Measurements from ENCODE around the gene ATP8B4. TPM values are rescaled to one million over a fixed set of nuclear protein-coding genes. Genes with fewer than 3 reads are reported as not detected.

The ATP8B4 gene
- polyA plus RNA-seq, 3 donors, result 2.3 to 3.6 (median 2.6) TPM

DNA sequence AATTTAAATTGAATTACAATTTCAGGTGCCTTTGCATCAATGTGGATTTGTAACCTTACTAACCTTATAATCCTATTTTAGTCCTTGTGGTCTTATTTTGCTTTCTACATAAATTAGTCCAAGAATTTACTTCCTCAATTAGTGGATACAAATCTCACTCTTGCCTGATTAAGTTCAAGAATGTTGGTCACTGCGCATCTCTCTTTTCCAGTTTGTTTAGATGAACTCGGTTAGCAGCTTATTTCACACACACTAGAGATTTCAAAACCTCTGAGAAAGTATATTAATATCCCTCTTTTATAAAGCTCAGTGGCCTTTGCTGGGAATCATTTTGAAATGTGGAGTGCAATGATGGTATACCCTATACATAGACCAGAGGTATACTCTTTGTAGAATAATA lies 254.8 kb downstream of the ATP8B4 start:
- no peak for DNase-seq

DNA sequence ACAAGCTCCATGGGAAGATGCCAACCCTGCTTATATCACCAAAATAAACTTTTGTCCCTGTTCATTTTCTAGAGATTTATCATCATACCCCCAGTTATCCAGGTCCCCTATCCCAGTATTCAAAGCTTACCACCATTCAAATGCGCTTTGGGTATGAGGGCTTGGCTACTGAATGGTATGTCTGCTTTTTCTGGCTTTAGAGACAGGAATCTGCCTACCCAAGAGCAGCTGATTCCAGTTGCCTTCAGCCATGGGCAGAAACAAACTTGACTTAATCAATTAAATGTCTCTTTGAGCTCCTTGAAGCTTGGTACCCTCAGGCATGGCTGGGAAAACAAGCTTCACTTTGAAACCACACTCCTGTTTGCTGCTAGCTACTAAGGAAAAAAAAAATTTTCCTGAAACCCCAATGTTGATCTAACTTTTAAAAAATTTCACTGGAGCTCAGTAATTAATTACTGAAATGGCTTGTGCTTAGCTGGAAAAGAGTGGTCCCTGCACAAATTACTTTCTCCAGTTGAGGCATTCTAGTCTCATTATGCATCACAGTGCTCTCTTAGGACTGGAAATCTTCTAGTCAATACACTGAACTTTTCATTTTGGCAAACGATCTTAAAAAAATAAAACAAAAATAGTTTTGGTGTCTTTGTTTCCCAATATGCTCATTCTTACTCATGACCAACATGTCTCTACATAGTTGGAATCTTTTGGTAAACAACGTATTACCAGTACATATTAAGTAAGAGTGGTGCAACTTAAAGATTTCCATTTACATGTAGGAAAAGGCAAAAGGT lies 255.4 kb downstream of the ATP8B4 start:
- DNase-seq, result no peak

DNA sequence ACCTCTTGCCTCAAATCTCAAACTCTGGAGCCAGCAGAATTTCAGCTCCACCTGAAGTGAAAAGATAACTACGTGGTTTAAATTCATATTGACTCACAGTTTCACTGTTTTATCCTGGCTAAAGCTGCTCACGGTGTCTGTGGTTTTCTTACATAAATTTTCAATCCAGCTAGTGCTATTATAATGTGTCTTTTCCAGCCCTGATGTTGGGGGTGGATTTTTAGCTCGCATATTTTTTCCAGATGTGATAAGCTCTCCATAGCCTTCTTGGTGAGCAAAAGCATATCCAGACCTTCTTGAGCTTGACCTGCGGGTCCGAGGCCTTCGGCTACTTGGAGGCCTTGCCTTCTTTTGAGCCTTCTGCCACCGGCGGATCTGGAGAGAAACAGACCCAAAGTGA lies 258.9 kb downstream of the ATP8B4 start:
- no peak for DNase-seq

DNA sequence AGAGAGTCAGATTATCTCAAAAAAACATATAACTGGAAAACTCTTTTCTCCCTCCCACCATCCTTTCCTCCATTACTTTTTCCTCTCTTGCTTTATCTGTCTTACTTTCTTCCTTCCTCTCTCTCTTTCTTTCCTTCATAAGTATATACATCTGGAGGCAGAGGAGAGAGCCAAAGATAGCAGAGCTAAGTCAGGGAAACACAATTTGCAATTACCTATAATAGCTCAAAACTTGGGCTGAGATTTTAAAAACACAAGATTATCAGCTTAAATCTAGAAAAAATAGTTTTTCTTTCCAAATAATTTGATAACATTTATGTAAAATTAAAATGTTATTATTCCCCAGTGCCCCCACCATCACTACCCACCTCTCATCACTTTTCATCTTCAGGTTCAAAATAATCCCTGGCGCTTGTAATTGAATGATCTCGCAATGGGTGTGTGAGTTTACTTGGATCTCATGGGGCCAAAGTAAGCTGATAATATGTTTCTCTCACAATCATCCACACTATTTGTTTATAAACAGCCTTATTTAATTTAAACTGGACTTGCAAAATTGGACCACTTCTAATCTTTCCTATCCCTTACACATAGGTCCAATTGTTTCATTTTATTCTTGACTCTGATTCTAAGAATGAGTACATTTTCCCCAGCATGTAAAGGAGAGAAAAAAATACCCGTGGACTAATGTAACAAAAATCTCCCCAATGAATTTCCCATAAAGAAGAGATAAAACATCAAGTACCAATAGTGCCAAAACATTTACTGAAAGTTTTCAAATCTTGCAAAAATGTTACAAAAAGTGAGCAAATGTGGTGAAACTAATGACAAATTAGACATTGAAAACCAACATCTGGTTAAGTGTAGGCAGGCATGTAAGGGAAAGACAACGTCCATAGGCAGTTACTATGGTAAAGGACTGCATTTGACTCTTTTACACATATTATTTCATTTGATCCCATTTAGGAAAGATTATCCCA lies 261.2 kb downstream of the ATP8B4 start:
- DNase-seq, result no peak

DNA sequence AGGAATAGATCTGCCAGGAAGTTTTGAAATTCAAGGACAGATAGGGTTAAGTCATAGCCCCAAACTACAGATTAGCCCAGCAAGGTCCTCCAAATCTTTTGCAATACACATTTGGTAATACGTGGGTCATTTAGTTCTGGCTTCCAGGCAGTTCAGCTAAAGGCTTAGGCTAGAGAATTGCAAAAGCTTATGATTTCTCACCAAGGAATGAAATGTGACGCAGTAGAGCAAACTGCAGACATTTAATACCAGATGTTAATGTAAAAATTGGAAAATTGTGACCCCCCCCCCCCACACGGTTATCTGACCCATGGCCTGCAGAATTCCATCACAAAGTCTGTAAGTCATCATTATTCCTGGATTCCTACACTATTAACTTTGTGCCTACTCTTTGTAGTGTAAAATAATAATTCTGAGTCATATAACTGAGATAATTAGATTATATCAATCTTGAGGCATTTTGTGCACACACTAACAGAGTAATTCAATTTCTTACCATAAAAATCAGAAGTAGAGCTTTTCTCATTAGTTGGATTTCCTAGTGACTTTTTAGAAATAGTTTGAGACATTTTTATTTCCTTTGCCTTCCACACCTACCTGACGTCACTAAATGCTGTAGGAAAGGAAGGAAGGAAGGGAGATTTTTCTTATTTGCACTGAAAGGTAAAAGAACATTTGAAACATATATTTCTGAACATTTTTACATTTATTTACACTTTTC lies 263.0 kb downstream of the ATP8B4 start:
- DNase-seq, result no peak

DNA sequence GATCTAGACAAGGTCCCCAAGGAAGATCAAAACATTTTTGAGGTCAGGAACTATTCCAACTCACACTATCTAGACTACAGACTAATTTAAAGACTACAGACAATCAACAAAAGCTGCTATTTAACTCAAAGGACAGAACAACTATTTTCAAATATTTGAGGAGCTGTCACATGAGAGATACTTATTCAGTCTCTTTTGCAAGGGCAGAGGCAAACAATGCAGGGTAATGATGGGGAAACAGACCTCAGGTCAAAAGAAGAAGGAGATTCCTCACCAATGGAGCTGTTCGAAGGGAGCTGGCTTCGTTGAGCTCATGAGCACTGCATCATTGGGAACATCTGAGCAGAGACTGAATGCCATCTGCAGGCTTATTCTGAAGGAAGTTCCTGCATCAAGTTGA lies 266.3 kb downstream of the ATP8B4 start:
- DNase-seq, result no peak

DNA sequence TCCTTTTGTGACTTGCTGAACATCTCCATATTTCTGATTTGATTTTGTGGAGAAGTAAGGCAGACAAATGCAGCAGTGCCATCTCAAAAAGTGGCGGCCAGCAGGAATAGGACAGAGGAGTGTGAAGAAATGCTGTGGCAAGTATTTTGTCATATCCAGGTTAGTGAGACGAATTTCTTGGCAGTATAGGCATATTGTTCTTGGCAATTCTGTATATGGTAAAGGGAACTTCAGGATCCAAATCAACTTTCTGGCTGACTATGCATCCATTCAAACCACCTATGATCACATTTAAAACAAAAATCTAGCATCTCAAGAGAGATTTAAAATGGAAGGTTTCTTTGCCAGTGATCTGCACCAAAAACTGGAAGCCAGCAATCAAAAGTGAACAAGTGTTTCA lies 270.2 kb downstream of the ATP8B4 start:
- DNase-seq, result no peak

DNA sequence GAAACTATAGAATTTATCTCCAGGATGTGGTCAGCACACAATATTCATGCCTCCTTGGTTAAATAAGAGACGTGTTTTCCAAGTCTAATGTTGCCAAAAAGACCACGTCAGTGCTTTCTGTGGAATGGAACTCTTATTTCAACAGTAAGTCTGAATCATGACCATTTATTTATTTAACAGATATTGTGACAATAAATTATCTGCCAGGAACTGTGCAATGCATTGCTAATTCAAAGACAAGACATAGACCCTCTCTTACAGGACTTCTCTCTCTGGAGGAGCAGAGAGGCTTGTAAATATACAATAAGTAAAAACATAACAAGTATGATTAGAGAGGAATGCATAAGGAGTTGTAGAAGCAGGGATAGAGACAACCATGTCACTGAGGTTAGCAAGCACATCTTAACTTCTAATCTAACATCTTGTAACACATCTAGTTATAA lies 270.7 kb downstream of the ATP8B4 start:
- DNase-seq, result no peak

DNA sequence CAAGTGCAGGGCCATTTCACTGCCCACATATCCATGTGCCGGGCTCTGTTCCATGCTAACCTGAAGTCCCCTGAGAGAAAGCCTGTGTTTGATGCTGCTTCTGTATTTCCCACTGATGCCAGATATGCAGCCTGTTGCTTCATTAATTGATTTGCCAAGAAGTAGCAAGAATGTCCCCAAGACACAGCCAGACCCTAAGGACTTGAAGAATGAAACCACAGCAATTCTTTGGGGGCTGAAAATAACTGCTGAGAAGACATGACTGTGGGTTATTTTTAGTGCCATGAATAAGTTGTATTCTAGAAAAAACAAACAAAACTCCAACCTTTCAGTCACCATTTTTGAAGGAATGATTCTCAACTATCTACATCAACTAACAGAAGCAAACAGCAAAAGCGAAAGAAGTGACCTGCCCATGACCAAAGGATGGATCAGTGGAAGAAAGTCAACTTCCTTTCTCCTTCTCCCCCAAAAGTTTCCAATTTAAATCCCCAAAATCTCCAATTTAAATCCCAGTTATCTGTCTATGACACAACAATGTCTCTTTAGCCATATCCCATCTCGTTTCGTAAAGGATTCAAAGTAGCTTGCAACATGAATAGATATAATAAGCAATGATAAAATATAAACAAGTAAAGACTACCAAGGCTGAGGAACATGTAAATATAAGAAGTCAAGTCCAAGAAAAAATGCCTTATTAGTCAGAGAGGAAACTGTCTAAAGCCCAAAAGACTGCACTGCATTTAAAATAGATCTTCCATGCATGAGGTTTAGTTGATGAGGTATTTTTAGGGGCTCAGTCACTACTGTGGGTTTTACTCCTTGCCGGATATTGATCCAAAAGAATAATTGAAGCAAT lies 271.4 kb downstream of the ATP8B4 start:
- DNase-seq, result no peak

DNA sequence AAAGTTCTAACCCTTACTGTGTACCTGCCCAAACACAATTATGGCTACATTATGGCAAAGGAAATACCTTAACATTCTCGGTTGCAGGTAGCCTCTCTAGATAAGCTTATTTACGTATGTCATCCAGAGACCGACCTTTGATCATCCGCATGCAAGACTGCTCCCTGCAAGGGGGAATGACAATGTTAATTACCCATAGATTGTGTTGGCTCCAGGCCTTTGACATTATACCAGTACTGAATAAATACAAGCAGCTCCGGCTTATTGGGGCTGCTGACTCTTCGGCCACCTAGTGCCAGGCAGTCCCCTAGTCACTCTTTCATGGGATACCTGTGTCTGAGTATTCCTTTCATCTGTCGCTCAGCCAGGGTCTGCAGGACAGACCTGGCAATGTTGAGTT lies 274.6 kb downstream of the ATP8B4 start:
- DNase-seq, result no peak

DNA sequence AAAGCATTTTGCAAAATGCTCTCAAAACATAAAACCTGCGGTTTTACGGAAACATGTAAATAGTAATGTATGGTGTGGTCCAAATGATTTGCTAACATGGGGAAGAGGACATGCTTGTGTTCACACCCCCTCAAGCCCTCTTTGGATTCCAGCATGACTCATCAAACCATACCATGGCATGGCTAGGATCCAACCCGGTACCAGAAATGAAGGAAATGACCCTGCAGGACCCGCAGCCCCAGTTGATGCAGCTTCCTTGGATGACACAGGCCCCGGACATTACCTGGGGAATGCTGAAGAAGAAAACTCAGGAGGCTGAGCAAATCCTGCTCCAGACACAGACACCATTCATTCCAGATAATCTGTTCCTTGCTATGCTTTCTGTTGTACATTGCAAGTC lies 275.3 kb downstream of the ATP8B4 start:
- no peak for DNase-seq

DNA sequence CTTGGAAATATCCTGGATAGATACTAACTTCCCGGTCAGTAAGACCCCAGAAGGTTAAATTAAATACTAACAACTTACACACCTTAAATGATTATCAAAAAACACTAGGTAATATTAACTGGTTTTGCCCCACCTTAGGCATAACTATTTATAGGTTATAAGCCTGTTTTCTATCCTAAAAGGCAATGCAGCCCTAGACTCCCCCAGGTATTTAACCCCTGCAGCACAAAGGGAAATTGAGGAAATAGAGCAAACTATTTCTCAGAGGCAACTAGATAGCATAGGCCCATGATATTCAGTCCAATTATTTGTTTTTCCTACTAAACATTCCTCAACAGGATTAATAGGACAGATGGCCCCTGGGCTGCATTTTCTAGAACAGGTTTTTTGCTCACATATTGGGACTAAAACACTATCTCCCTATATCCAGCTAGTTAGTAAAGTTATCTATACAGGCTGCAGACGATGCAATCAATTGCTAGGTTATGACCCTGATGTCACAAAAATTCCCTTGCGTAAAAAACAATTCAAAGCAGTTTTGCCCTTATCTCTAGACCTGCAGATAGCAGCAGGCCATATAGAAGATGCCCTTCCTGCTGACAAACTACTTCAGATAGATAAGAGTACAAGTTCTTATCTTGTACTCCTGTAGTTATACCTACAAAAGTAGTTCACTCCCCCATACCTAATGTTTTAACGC lies 276.9 kb downstream of the ATP8B4 start:
- DNase-seq, result no peak

DNA sequence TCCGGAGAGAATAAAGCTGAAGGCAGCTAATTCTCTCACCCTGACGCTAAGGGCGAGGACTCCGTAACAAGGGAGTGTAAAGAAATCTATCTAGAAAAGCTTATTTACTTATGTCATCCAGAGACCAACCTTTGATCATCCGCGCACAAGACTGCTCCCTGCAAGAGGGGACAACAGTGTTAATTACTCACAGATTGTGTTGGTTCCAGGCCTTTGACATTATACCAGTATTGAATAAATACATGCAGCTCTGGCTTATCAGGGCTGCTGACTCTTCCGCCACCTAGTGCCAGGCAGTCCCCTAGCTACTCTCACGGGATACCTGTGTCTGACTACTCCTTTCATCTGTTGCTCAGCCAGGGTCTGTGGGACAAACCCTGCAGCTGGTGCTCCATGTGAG lies 286.5 kb downstream of the ATP8B4 start:
- DNase-seq, result no peak

DNA sequence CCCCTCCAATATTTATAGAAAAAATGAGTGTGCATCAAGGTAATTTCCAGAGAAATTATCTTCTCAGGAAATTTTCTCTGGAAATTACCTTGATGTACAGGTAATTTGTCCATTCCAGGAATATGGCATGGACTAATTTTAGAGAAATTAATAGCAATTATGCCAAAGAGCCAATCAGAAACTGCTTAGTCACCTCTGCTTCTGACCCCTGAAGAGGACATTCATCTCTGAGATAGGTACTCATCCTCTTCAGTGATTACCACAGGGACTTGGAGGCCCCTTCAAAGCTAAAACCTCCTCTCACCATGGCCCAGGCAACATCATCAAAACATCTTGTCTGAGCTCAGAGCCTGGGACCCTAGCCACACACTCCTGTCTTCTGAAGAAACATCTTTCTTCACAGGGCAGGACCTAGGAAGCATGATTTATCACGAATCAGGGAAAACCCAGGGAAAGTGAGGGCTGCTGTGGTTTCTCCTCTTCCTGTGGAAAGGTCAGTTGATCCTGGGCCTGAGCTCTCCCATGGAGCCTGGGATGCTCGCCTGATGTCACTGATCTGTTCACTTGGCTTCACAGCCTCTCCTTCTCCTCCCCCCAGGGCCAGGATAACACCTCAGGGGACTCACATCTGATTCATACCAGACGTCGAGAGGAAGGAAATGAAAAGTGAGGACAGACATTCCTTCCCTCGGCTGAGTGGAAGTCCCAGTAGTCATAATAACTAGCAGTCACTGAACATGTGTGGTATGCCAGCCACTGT lies 287.6 kb downstream of the ATP8B4 start:
- no peak for DNase-seq

DNA sequence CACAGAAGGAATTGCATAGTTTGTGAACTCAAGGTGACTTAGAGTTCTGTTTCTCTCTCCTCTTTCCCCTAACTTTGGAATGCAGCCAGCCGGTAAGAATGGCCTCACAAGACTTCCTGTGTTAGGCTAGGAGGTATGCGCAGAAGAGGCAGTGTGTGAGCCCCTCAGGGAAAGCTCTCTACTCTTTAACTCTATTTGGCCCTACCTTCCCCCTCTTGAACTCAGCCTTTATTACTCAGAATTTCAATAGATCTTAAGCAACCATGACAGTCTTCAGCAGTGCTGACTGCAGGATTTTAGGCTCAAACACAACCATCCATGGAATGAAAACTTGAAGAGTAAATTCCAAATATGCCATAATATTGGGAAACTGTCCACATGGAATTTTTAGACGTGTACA lies 288.6 kb downstream of the ATP8B4 start:
- DNase-seq, result no peak

DNA sequence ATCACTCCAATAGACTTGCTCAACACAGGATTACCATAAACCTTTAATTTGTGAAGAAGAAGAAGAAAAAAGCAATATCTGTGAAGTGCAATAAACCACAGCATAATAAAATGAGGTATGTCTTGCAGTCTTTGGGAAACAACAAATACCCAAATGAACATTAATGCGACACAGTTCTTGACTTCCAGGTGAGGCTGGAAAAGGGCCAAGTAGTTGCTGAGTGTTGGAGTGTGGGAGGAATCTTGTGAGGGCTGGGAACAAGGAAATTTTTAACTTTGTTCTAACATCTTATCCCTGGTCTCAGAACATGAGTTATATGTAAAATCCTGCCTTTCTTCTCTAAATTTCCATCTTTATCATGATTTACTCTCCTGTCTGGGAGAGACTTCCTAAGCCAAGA lies 291.7 kb downstream of the ATP8B4 start:
- DNase-seq, result no peak

DNA sequence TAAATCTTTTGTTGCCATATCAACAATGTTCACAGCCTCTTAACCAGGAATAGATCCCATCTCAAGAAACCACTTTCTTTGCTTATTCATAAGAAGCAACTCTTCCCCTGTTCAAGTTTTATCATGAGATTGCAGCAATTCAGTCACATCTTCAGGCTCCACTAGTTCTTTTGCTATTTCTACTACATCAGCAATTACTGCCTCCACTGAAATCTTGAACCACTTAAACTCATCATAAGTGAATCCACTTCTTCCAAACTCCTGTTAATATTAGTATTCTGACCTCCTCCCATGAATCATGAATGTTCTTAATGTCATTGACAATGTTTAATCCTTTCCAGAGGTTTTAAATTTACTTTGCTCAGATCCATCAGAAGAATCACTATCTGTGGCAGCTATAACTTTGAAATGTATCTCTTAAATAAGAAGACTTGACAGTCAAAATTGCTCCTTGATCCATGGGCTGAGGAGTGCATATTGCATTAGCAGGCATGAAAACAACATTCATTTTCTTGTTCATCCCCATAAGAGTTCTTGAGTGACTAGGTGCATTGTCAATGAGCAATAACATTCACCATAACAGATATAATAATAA lies 292.3 kb downstream of the ATP8B4 start:
- DNase-seq, result no peak

DNA sequence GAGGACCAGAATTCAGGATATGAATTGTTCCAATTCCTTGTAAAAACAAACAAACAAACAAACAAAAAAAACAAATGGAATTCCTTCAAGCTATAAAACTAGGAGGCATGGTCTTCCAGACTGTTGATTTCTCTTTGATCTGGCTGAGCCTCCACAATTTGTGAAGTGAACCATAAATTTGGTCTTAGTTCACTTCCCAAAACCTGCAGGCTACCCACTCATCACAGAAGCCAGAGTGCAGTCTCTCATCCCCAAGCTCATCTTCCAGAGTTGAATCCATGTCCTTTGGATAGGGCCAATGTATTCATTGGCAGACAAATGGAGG lies 294.3 kb downstream of the ATP8B4 start:
- DNase-seq, result no peak

DNA sequence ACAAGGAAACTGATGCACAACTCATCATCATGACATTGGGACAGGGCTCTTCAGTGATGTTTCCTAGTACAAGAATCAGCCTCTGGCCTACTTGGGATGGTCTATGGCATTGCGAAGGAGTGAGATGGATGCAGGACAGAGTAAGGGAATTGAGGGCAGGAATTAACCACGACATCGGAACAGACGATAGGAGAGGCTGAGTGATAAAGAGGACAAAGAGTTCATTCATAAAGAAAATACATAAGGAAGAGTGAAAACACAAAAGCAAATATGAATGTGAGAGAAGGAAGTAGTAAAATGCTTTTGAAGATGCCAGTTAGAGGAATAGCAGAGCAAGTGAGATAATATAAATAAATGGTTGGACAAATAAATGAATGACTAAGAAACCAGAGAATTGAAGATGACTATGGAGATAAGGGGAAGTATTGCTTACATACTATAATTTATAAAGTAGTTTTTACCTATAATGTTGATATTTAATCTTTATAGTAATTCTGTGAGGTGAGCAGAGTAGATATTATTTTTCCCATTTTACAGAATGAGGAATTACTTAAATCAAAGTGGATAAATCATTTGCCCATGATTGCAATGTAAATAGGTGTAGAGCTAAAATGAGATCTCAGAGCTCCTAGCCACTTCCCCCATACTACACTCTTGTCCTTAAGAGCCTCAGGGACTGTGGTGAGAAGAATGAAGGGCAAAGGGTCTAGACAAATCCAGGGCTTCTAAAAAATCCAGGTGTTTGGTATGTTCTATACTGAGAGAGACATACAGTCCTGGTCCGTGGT lies 294.9 kb downstream of the ATP8B4 start:
- DNase-seq, result no peak
